ENCODE measurements around the gene GSE1. TPM values are rescaled to one million over a fixed set of nuclear protein-coding genes. Genes with fewer than 3 reads are reported as not detected.

GSE1 gene
- total and polyA plus RNA-seq, 2 of the 13 experiments (the other 11 are each of a cell fraction or from before 2014, with no cell fraction given): 16.1 to 31.2 TPM

GRCh38 chr16:85570735-85571562, 42.2 kb upstream of the GSE1 start:
- BruUV-seq (replicated peaks): no TSS peak
- in situ Hi-C loops (cut with HindIII; ENCODE audit: extremely low pct_ligation_motif_present, low pct_unique_long_range_greater_than_20kb) (no loop called here), intact Hi-C loops (cut with micrococcal nuclease; ENCODE audit: unreplicated experiment) (no loop called here)
- 83% methylated on average over 20 of the region's 24 CpGs for WGBS (ENCODE audit: low lambda C conversion rate)
- no peaks in the 10 kb centered on the region for H3K9me3 ChIP-seq (ENCODE audit: low read length)
- POLR2A ChIA-PET: no interaction called here
- no peaks in the 10 kb centered on the region for H3K27me3 ChIP-seq (ENCODE audit: control insufficient read depth in 1 of 2, insufficient read depth in 2 of 2, low read length in 2 of 2)
- FAIRE-seq (no peak), DNase-seq (ENCODE audit: low spot score) (no peak), ATAC-seq (peak; percentile 27)
- H3K4me3 ChIP-seq (replicated peaks in 1 of 3; ENCODE audit: insufficient read depth in 1 of 3, low read depth in 2 of 3, low read length in 3 of 3): no peak overlapping the region
- peaks cover 69% of the 10 kb centered on the region for H4K20me1 ChIP-seq (ENCODE audit: insufficient read depth, low read length)
- no peak overlapping the region for H3K4me2 ChIP-seq (ENCODE audit: low read depth, low read length)
- no peak overlapping the region for H2AFZ ChIP-seq (ENCODE audit: low read length)
- CTCF ChIA-PET (ENCODE audit: low intra/inter-chr PET ratio, low total read pairs): no interaction called here
- peak overlapping the region; percentile 23 for H3K27ac ChIP-seq (ENCODE audit: extremely low read length, insufficient read depth, low read length)
- peaks cover 41% of the 10 kb centered on the region for H3K4me1 ChIP-seq (ENCODE audit: insufficient read depth, low read length)
- H3K36me3 ChIP-seq (replicated peaks in 1 of 2; ENCODE audit: control insufficient read depth in 1 of 2, insufficient read depth in 2 of 2, low read length in 2 of 2): peaks cover 3 to 21% of the 10 kb centered on the region in 2 experiments; a peak in 4 of 5 replicates
- H3K79me2 ChIP-seq (ENCODE audit: insufficient read depth, low read length): peaks cover 79% of the 10 kb centered on the region
- H3K9ac ChIP-seq (ENCODE audit: insufficient read depth, low read depth, low read length): 0 out of 2 replicates have a peak overlapping the region, but pooled peaks have one; percentile 13
- TF ChIP-seq MIER3 (CRISPR knock-in tag; IDR thresholded peaks at IDR 0.05; ENCODE audit: borderline replicate concordance): no peak
- TF ChIP-seq ZNF263 (CRISPR knock-in tag; IDR thresholded peaks at IDR 0.05): peak; percentile 61
- no peak for TF ChIP-seq ZNF674 (CRISPR knock-in tag; IDR thresholded peaks at IDR 0.05; ENCODE audit: low read depth)
- peak; percentile 91 for TF ChIP-seq ZFP36 (IDR thresholded peaks at IDR 0.05; ENCODE audit: borderline replicate concordance, low read depth, low read length, partially characterized antibody)
- TF ChIP-seq NR3C1 (CRISPR knock-in tag; IDR thresholded peaks at IDR 0.05): no peak
- TF ChIP-seq ZNF224 (CRISPR knock-in tag; IDR thresholded peaks at IDR 0.05): 0 out of 2 replicates have a peak, but pooled peaks have one; percentile 32
- TF ChIP-seq ZNF274 (CRISPR knock-in tag; IDR thresholded peaks at IDR 0.05): 0 out of 2 replicates have a peak, but pooled peaks have one; percentile 49
- TF ChIP-seq NPAS2 (CRISPR knock-in tag; IDR thresholded peaks at IDR 0.05; ENCODE audit: borderline replicate concordance): no peak
- no peak for TF ChIP-seq ZNF362 (CRISPR knock-in tag; IDR thresholded peaks at IDR 0.05; ENCODE audit: borderline replicate concordance)
- peak; percentile 80 for TF ChIP-seq ZNF687 (CRISPR knock-in tag; IDR thresholded peaks at IDR 0.05)
- 0 out of 2 replicates have a peak, but pooled peaks have one; percentile 42 for TF ChIP-seq MAX (IDR thresholded peaks at IDR 0.05)
- TF ChIP-seq MZF1 (CRISPR knock-in tag; IDR thresholded peaks at IDR 0.05; ENCODE audit: borderline replicate concordance): no peak
- peak; percentile 36 for TF ChIP-seq ZNF18 (CRISPR knock-in tag; IDR thresholded peaks at IDR 0.05; ENCODE audit: insufficient replicate concordance)
- peak; percentile 21; the same call in 1 of the 2 replicates for TF ChIP-seq ZNF776 (CRISPR knock-in tag; IDR thresholded peaks at IDR 0.05)
- no peak for TF ChIP-seq NFYC (CRISPR knock-in tag; IDR thresholded peaks at IDR 0.05)
